ENCODE results near the gene SMOC2. TPM values are rescaled to one million over a fixed set of nuclear protein-coding genes. Genes with fewer than 3 reads are reported as not detected.

Gene SMOC2
- polyA plus RNA-seq, 1 of the 3 experiments (the other 2 are of a cell fraction): not detected

DNA sequence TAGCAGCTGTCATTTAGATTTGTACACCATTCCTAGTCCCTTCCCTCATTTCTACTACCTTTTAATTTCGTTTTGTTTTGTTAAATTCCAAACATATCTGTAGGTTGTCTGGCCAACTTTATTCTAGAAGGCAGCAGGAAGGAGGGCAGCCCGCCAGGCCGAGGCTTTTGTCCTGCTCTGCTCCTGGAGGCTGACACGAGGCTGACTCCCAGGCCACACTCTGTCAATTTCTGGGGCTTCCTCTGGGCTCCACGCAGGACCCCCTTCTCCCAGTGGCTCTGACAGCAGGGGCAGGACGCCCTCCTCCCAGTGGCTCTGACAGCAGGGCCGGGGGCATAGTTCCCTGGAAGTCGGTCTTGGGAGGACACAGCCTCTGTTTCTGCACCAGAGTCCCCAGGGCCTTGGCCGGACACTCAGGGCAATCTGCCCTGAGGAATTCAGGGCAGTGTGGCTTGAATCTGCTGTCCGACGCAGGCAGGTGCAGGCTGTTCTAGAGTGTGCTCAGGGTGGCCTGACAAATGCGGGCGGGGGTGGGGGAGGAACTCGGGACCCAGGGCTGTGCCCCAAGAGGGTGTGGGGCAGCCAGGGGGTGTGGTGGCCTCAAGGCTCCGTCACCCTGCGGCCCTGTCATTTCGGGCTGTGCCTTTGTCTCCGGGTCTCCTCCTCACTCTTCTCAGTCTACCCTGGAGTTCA lies 11.8 kb downstream of the SMOC2 start:
- 41% methylated on average over 9 of the region's 18 CpGs for WGBS (ENCODE audit: low lambda C conversion rate)
- no peak overlapping the region for H3K27ac ChIP-seq (ENCODE audit: low read depth in 2 of 2, low read length in 1 of 2)
- ChIA-PET POLR2A (no interaction called here), CTCF (interaction anchor here (0.8 to 1.6 kb wide), 2 partner anchors 9 to 12 kb away, joined by 3 to 8 read pairs; partner anchors contain the start of gene SMOC2)
- no peak overlapping the region for H3K4me2 ChIP-seq
- H3K9me3 ChIP-seq: no peaks in the 10 kb centered on the region
- no peaks in the 10 kb centered on the region; a peak in 1 of 4 replicates for H3K4me1 ChIP-seq (ENCODE audit: control insufficient read depth in 1 of 2, insufficient read depth in 2 of 2, low read depth in 1 of 2, low read length in 1 of 2)
- no peaks in the 10 kb centered on the region for H3K79me2 ChIP-seq (ENCODE audit: insufficient read depth)
- H3K9me2 ChIP-seq: no peaks in the 10 kb centered on the region
- DNase-seq: no peak
- H3F3A ChIP-seq (replicated peaks; ENCODE audit: insufficient read depth): no peaks in the 10 kb centered on the region
- TF ChIP-seq TEAD4 (IDR thresholded peaks at IDR 0.05; ENCODE audit: borderline replicate concordance, insufficient read depth) (no peak), MXI1 (IDR thresholded peaks at IDR 0.05; ENCODE audit: low read depth, low read length) (no peak), SMC3 (IDR thresholded peaks at IDR 0.05; ENCODE audit: low read depth, low read length) (no peak), MEF2A (IDR thresholded peaks at IDR 0.05; ENCODE audit: borderline replicate concordance, low read depth) (no peak)
- TF ChIP-seq, protein P1, sequence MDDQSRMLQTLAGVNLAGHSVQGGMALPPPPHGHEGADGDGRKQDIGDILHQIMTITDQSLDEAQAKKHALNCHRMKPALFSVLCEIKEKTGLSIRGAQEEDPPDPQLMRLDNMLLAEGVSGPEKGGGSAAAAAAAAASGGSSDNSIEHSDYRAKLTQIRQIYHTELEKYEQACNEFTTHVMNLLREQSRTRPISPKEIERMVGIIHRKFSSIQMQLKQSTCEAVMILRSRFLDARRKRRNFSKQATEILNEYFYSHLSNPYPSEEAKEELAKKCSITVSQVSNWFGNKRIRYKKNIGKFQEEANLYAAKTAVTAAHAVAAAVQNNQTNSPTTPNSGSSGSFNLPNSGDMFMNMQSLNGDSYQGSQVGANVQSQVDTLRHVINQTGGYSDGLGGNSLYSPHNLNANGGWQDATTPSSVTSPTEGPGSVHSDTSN (IDR thresholded peaks at IDR 0.05): no peak
- TF ChIP-seq, protein P2, sequence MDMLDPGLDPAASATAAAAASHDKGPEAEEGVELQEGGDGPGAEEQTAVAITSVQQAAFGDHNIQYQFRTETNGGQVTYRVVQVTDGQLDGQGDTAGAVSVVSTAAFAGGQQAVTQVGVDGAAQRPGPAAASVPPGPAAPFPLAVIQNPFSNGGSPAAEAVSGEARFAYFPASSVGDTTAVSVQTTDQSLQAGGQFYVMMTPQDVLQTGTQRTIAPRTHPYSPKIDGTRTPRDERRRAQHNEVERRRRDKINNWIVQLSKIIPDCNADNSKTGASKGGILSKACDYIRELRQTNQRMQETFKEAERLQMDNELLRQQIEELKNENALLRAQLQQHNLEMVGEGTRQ (IDR thresholded peaks at IDR 0.05; ENCODE audit: borderline replicate concordance, low read depth, low read length): no peak
- TF ChIP-seq, protein P3, sequence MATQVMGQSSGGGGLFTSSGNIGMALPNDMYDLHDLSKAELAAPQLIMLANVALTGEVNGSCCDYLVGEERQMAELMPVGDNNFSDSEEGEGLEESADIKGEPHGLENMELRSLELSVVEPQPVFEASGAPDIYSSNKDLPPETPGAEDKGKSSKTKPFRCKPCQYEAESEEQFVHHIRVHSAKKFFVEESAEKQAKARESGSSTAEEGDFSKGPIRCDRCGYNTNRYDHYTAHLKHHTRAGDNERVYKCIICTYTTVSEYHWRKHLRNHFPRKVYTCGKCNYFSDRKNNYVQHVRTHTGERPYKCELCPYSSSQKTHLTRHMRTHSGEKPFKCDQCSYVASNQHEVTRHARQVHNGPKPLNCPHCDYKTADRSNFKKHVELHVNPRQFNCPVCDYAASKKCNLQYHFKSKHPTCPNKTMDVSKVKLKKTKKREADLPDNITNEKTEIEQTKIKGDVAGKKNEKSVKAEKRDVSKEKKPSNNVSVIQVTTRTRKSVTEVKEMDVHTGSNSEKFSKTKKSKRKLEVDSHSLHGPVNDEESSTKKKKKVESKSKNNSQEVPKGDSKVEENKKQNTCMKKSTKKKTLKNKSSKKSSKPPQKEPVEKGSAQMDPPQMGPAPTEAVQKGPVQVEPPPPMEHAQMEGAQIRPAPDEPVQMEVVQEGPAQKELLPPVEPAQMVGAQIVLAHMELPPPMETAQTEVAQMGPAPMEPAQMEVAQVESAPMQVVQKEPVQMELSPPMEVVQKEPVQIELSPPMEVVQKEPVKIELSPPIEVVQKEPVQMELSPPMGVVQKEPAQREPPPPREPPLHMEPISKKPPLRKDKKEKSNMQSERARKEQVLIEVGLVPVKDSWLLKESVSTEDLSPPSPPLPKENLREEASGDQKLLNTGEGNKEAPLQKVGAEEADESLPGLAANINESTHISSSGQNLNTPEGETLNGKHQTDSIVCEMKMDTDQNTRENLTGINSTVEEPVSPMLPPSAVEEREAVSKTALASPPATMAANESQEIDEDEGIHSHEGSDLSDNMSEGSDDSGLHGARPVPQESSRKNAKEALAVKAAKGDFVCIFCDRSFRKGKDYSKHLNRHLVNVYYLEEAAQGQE (IDR thresholded peaks at IDR 0.05; ENCODE audit: low read depth, low read length): no peak
- H3K27me3 ChIP-seq (ENCODE audit: insufficient read depth): no peaks in the 10 kb centered on the region
- H3K4me3 ChIP-seq (ENCODE audit: low read depth in 2 of 2, low read length in 1 of 2): no peak overlapping the region
- H3K36me3 ChIP-seq (replicated peaks in 1 of 2; ENCODE audit: control insufficient read depth in 1 of 2, insufficient read depth in 2 of 2, low read length in 1 of 2): no peaks in the 10 kb centered on the region
- no peak overlapping the region for H3K9ac ChIP-seq
- no peaks in the 10 kb centered on the region for H4K20me1 ChIP-seq (ENCODE audit: insufficient read depth)
- no peak overlapping the region for H2AFZ ChIP-seq (ENCODE audit: low read depth)

DNA sequence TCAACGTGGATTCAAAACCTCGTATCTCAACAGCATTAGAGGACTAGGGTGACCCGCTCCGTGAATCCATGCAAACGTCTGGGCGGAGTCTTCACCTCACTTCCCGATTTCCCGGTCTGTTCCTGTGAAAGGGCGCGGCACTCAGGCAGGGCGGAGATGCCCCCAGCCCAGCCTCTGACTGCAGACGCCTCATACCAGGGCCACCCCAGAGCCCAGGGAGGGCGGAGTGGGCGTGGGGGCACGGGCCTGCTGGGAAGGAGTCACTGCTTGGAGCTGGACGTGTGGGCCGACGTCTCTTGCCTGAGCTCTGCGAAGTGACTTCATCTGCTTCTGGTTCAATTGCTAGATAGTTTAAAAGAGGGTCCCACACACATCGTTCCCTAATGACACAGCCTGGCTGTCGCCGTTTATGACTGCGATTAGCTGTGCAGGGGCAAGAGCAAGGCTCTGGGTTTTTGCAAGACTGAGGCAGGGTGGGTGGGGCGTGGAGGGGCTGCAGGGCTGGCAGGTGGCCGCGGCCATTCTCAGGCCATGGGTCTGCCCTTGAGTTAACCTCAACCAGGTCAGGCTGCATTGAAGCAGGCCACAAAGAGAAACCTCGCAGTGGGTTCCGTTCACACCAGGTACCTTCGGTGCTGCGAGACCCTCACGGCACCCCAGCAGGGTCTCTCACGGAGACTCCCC lies 15.0 kb downstream of the SMOC2 start:
- POLR2A ChIA-PET: no interaction called here
- no peak overlapping the region for H3K27ac ChIP-seq (ENCODE audit: low read depth in 2 of 2, low read length in 1 of 2)
- no peaks in the 10 kb centered on the region for H3K79me2 ChIP-seq (ENCODE audit: insufficient read depth)
- no peak for TF ChIP-seq EZH2phosphoT487 (IDR thresholded peaks at IDR 0.05; ENCODE audit: borderline replicate concordance, low read depth)
- TF ChIP-seq, protein P3 (IDR thresholded peaks at IDR 0.05; ENCODE audit: low read depth, low read length): no peak
- TF ChIP-seq MXI1 (IDR thresholded peaks at IDR 0.05; ENCODE audit: low read depth, low read length): no peak
- TF ChIP-seq YY1 (IDR thresholded peaks at IDR 0.05; ENCODE audit: low read depth): no peak
- TF ChIP-seq, protein P1 (IDR thresholded peaks at IDR 0.05): no peak
- no peaks in the 10 kb centered on the region; a peak in 1 of 4 replicates for H3K4me1 ChIP-seq (ENCODE audit: control insufficient read depth in 1 of 2, insufficient read depth in 2 of 2, low read depth in 1 of 2, low read length in 1 of 2)
- DNase-seq: no peak
- H2AFZ ChIP-seq (ENCODE audit: low read depth): no peak overlapping the region
- no peak overlapping the region for H3K4me2 ChIP-seq
- no peaks in the 10 kb centered on the region for H3F3A ChIP-seq (replicated peaks; ENCODE audit: insufficient read depth)
- no peaks in the 10 kb centered on the region for H3K27me3 ChIP-seq (ENCODE audit: insufficient read depth)
- H3K4me3 ChIP-seq (ENCODE audit: low read depth in 2 of 2, low read length in 1 of 2): no peak overlapping the region
- H3K9me2 ChIP-seq: no peaks in the 10 kb centered on the region
- WGBS (ENCODE audit: low lambda C conversion rate): 69% methylated on average over 22 of the region's 32 CpGs
- no peaks in the 10 kb centered on the region for H4K20me1 ChIP-seq (ENCODE audit: insufficient read depth)
- H3K9ac ChIP-seq: no peak overlapping the region
- CTCF ChIA-PET: no interaction called here
- H3K36me3 ChIP-seq (replicated peaks in 1 of 2; ENCODE audit: control insufficient read depth in 1 of 2, insufficient read depth in 2 of 2, low read length in 1 of 2): no peaks in the 10 kb centered on the region
- no peaks in the 10 kb centered on the region for H3K9me3 ChIP-seq
